Uterus (tissue), 4 donors: ENCODE data around the gene NOTCH1. TPM values are rescaled to one million over a fixed set of nuclear protein-coding genes. Genes with fewer than 3 reads are reported as not detected.

Source experiments
- DNase-seq, 2 donors: peaks; one replicate each; pipeline ENCODE4 v3.0.0-alpha.2; 2019 to 2020
- H3K27ac ChIP-seq, 2 donors: fragments of 200-600 bp; sonication (generic); 1 replicate in 1 of 2; 2 replicates in 1 of 2; pipeline ENCODE4 v1.5.1; 2016 to 2018
- H3K27me3 ChIP-seq, 2 donors: fragments of 200-600 bp; sonication (generic); one replicate each; pipeline ENCODE4 v1.5.1; 2018 to 2019; ENCODE audit warnings: control low read depth in 1 of 2
- H3K36me3 ChIP-seq, 2 donors: fragments of 200-600 bp; sonication (generic); one replicate each; pipeline ENCODE4 v1.5.1; 2019; ENCODE audit warnings: control low read depth in 1 of 2
- H3K4me1 ChIP-seq, 2 donors: fragments of 200-600 bp; sonication (generic); one replicate each; pipeline ENCODE4 v1.5.1; 2018 to 2019; ENCODE audit warnings: control low read depth in 1 of 2
- H3K4me3 ChIP-seq, 2 donors: fragments of 200-600 bp; sonication (generic); 1 replicate in 1 of 2; 2 replicates in 1 of 2; pipeline ENCODE4 v1.5.1; 2018 to 2019; ENCODE audit warnings: mild to moderate bottlenecking in 1 of 2
- H3K9me3 ChIP-seq, 2 donors: fragments of 200-600 bp; sonication (generic); one replicate each; pipeline ENCODE4 v1.5.1; 2019; ENCODE audit warnings: control low read depth in 1 of 2
- CTCF ChIP-seq, 4 experiments: fragments of 200-600 bp in 2 of 4; fragments of 450-650 bp in 2 of 4; sonication (generic) in 2 of 4; IDR thresholded peaks; one replicate each; pipeline ENCODE4 v1.5.1; 2016 to 2019; ENCODE audit warnings: antibody characterized with exemption in 4 of 4, mild to moderate bottlenecking in 2 of 4, moderate library complexity in 1 of 4
- POLR2A ChIP-seq, 2 donors: fragments of 450-650 bp; IDR thresholded peaks; one replicate each; pipeline ENCODE4 v1.6.1; 2016; ENCODE audit warnings: antibody characterized with exemption in 2 of 2, mild to moderate bottlenecking in 1 of 2, moderate library complexity in 1 of 2
- intact Hi-C: fragments of 100-400 bp; cut with DNase I; formaldehyde crosslinking; loops from one replicate; pipeline ENCODE4 v1.15.1; 2023; ENCODE audit warnings: low total_unique reads
- total RNA-seq, 4 donors: library from RNA; depleted of rRNA in 3 of 4; stranded (reverse); fragments of >200 nt in 3 of 4; gene quantifications; one replicate each; pipeline versions ENCODE4 v1.1.0 to v1.2.4, GENCODE V29; 2014 to 2023
- donor health status: DM: yes; HTN: yes; CAD: no.

Gene NOTCH1
- total RNA-seq, 4 donors from 2014 or later = 19.7 to 109 (median 35.6) TPM

- intact Hi-C loops = no loop called here
- H3K4me1 ChIP-seq = no peaks in the 10 kb centered on the region
- no peaks in the 10 kb centered on the region for H3K36me3 ChIP-seq
- H3K27ac ChIP-seq = no peak overlapping the region
- TF ChIP-seq POLR2A (IDR thresholded peaks at IDR 0.05) (no peak), CTCF (IDR thresholded peaks at IDR 0.05) (no peak)
- no peaks in the 10 kb centered on the region for H3K9me3 ChIP-seq
- no peak overlapping the region for H3K4me3 ChIP-seq
- H3K27me3 ChIP-seq = no peaks in the 10 kb centered on the region
- no peak for DNase-seq
These were observed 51.8 kb downstream of the NOTCH1 start for GRCh38 chr9:136494012-136494411.

GRCh38 chr9:136493567-136493971 is 52.3 kb downstream of the NOTCH1 start:
- Histone ChIP-seq H3K4me1 (no peaks in the 10 kb centered on the region), H3K27ac (no peak overlapping the region), H3K9me3 (no peaks in the 10 kb centered on the region), H3K36me3 (no peaks in the 10 kb centered on the region), H3K4me3 (no peak overlapping the region), H3K27me3 (no peaks in the 10 kb centered on the region)
- TF ChIP-seq CTCF (IDR thresholded peaks at IDR 0.05) (no peak), POLR2A (IDR thresholded peaks at IDR 0.05) (no peak)
- no peak for DNase-seq
- intact Hi-C loops = no loop called here

- Histone ChIP-seq H3K4me1 (no peaks in the 10 kb centered on the region), H3K36me3 (no peaks in the 10 kb centered on the region), H3K27ac (no peak overlapping the region), H3K4me3 (no peak overlapping the region), H3K27me3 (no peaks in the 10 kb centered on the region), H3K9me3 (no peaks in the 10 kb centered on the region)
- intact Hi-C loops = no loop called here
- TF ChIP-seq POLR2A (IDR thresholded peaks at IDR 0.05) (no peak), CTCF (IDR thresholded peaks at IDR 0.05) (no peak)
- DNase-seq = no peak
These were observed 52.8 kb downstream of the NOTCH1 start for GRCh38 chr9:136492978-136493522.

GRCh38 chr9:136489731-136490130 is 56.1 kb downstream of the NOTCH1 start:
- H3K27me3 ChIP-seq = no peaks in the 10 kb centered on the region
- H3K27ac ChIP-seq = no peak overlapping the region
- DNase-seq = no peak
- peaks cover 0 to 2% of the 10 kb centered on the region in 2 donors for H3K4me1 ChIP-seq
- no peaks in the 10 kb centered on the region for H3K36me3 ChIP-seq
- no peak for TF ChIP-seq CTCF (IDR thresholded peaks at IDR 0.05)
- no peak for TF ChIP-seq POLR2A (IDR thresholded peaks at IDR 0.05)
- no peak overlapping the region for H3K4me3 ChIP-seq
- no peaks in the 10 kb centered on the region for H3K9me3 ChIP-seq
- intact Hi-C loops = loop anchor here (10.0 kb wide), 1 partner anchor 55 kb away; the partner anchor contains the start of gene NOTCH1

GRCh38 chr9:136488247-136489214 is 57.3 kb downstream of the NOTCH1 start:
- peak; percentile 98 to 99 (median 98) for TF ChIP-seq CTCF (IDR thresholded peaks at IDR 0.05)
- TF ChIP-seq POLR2A (IDR thresholded peaks at IDR 0.05) = no peak
- no peak overlapping the region for H3K4me3 ChIP-seq
- no peak overlapping the region for H3K27ac ChIP-seq
- H3K36me3 ChIP-seq = no peaks in the 10 kb centered on the region
- H3K9me3 ChIP-seq = no peaks in the 10 kb centered on the region
- H3K27me3 ChIP-seq = no peaks in the 10 kb centered on the region
- peaks cover 0 to 12% of the 10 kb centered on the region in 2 donors for H3K4me1 ChIP-seq
- intact Hi-C loops = loop anchor here (10.0 kb wide), 1 partner anchor 56 kb away; the partner anchor contains the start of gene NOTCH1
- peak; percentile 73 to 75 for DNase-seq
